GM18873 (cell line): ENCODE data around the gene NPPC.
"Not testable (repeated sequence)": the region's sequence is repeated elsewhere in the genome, so short reads cannot be mapped to it uniquely, and the experiment has no call there.

ENCODE experiments used
- ATAC-seq: cut with Tn5 transposase; IDR thresholded peaks from one replicate; pipeline ENCODE4 v1.9.1; 2021; ENCODE audit warnings: mild to moderate bottlenecking, moderate library complexity, moderate number of reproducible peaks; ENCODE audit not compliant: unreplicated experiment, low FRiP score

Gene NPPC

DNA sequence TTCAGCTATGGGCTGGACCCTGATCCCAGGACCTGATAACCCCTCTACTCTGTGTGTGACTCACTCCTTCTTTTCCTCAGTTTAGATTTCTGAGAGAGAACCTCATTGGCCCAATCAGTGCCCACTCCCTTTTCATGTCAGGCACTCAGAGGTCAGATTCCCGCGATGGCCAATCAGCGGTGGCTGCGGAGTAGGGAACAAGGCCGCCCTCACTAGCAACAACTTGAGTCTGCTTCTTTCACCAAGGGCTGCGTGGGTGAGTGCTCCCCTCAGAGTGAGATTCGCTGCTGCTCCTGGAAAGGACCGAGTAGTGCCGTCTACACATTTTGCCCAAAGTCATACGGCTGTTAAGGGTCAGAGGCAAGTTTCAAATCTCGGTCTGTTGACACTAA, 34.7 kb downstream of the NPPC start:
- ATAC-seq, result no peak

DNA sequence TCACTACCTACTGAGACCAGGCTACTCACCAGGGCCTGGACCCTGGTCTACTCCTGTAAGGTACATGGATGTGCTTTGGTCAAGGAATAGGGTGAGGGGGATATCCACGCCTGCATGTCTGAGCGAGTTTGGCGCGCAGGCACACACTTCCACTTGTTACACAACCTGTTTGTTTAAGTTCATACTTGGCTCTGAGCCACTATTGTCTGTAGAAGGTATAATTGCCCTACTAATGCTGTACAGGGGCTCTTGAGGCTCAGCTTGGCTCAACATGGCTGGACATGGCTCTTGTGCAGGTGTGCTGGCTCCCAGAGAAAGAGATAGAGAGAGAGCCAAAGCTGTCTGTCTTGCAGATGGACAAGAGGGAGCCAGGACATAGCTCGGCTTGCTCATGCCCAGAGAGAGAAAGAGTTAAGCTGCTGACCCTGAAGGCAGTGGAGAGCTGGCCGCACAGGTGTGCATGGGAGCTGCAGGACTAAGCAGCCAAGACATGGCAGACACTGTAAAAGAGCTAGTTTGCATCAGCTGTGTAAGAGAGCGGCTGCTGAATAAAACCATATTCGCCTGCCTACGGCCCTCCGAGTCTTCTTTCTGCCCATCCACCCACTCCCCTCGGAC, 35.2 kb downstream of the NPPC start:
- no peak for ATAC-seq

DNA sequence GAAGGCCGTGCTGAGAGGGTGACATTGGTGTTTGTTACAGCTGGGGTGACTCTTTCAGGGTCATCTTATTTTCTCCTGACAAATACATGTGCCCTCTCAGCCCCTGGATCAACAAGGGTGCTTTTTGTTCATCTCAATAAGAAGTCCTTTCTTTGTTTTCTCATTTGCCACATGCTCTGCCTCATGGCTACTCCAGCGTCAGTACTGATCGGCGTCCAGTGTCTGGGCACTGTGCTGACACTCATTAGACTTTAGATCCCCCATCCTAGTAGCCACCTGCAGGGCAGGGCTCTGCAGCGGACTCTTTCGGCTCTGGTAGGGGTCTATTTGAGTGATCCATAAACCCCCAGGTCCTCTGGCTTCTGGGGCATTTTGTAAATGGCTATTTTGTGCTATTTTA, 38.4 kb downstream of the NPPC start:
- no peak for ATAC-seq

DNA sequence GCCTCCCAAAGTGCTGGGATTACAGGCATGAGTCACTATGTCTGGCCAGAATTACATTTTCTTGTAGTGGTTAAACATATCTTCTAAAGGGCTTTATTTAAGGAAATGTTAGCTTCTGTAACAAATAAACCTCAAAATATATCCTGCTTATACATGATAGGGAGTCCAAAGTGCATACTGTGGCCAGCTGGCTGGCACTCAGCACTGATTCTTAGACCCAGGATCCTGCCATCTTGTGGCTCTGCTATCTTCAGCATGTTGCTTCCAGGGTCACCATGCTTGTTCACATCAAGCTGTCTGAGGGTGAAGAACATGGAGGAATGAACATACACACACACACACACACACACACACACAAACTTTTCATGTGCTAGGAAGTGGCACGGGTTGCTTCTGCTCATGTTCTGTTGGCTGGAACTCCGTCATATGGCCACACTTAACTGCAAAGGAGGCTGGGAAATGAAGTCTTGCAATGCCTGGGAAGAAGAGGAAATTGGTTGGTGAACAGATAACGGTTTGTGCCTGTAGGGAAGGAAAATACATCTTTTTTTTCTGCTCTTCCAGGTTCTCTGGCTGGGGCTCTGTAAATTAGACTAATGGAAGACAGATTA, 40.0 kb downstream of the NPPC start:
- ATAC-seq, result no peak

DNA sequence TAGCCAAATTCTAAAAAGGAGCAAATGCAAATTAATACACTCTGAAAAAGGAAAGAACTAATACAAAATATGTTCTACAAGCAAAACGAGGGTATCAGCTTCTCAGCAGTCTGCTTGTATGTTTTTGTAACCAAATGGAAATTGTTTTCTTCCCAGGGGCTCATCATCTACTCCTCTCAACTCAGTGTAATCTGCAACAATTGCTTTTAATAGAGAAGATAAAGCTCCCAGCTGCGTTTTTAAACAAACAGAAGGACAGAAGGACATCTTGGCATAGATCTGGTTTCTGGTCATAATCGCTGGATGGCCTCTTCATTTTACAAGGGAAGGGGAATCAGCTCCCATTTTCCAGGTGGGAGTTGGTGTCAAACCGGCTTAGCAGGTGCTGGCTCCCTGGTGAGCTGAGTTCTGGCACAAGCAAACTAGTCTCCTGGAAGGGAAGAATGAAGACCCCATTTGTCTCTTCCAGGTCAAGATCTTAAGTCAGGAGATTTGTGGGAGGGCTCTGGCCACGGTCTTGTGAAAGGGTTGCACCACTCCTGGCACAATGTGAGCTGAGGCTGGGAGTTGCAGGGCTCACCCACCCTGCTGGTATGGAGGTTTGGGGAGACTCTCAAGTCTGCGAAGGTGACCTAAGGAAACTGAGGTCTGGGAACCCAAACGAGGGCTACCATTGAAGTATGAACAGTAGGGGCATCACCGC, 41.6 kb downstream of the NPPC start:
- no peak for ATAC-seq

DNA sequence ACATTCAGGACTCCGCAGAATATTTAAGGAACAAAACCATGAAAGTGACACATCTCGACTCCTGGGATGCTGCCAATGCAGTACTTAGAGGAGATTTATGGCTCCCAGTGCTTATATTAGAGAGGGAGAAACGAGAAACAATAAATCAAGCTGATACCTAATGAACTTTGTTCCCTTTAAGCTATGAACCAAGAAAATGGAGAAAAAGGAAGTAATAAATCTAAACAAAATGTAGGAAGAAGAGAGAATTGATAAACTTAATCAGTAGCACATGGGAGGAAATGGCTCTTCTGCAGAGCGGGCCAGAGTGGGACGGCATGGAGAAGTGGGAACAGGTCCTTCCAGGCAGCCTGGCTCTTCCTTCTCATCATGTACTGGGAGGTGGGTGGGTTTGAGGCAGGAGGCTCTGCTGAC, 42.7 kb downstream of the NPPC start:
- no peak for ATAC-seq

DNA sequence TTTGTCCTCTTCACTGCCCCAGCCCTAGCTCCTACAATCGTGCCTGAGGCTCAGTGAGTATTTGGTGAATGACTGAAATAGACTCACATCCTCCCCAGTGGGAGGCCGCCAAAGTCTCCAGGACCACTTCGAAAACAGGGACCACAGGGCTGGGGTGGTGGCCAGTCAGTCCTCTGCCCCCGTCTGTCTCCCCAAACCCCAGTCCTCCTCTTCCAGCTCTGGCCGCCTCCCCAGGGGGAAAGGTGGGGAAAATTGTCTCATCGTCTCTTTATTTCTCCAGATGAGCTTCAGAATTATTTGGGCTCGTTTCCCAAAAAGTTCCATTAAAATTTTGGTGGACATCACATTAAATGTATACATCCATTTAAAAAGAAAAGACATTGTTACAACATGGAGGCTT, 43.5 kb downstream of the NPPC start:
- ATAC-seq, result no peak

DNA sequence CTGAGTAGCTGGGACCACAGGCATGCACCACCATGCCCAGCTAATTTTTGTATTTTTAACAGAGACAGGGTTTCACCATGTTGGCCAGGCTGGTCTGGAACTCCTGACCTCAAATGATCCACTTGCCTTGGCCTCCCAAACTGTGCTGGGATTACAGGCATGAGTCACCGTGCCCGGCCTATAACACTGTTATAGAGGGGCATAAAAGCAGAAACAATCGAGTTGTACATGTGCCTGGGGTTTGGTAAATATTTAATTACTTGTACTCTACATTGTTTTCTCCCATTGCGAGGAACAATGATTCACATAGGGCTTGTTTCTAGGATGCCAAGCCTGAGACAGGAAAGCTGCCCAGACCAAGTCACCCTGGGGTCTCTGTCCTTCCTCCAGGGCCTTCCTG, 45.8 kb downstream of the NPPC start:
- not testable (repeated sequence) for ATAC-seq

DNA sequence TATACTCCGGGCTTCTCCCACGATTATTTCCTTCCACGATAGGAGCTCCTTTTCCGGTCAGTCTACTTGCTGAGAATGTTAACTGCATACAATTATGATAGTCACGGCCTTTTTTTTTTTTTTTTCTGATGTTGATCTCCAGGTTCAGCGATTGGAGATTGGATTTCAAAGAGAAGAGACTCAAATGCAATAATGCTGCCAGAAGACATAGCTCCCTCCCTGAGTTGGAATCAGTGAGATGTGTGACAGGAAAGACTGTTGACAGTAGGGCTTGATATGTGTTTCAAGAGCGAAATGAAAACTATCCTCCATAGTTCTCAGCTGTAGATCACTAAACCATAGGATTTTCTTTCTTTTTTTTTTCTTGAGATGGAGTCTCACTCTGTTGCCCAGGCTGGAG, 47.0 kb downstream of the NPPC start:
- no peak for ATAC-seq

DNA sequence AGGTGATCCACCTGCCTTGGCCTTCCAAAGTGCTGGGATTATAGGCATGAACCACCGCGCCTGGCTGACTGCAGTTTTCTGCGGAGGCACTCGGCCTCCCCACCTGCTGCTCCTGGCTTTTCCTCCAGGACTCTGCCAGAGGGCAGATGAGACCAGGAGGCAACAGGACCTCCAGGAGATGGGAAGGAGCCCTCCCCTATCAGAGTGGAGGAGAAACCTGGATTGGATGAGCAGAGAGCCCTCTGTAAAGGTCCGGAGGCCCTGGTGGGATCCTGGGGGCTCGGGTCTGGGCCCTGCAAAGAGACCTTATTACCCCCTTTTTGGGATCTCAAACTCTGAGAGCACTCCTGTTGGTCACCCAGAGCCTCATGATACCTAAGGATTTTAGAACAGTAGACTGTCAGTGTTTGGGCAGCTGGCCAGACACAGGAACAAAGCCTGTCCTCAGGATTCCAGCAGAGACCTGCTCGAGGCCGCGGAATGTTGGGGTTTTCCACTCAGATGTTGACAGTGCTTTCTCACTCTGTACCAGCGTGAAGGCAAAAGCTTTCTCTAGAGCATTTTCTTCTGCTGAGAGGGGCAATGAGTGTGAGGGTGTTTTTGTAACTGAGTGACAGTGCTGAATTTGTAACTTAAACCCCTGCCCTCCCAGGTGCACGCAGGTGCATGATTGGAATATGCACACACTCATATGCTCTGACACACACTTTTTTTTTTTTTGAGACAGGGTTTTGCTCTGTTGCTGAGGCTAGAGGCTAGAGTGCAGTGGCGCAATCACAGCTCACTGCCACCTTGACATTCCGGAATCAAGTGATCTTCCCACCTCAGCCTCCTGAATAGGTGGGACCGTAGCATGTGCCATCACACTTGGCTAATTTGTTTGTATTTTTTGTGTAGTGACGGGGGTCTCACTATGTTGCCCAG, 48.4 kb downstream of the NPPC start:
- no peak for ATAC-seq

DNA sequence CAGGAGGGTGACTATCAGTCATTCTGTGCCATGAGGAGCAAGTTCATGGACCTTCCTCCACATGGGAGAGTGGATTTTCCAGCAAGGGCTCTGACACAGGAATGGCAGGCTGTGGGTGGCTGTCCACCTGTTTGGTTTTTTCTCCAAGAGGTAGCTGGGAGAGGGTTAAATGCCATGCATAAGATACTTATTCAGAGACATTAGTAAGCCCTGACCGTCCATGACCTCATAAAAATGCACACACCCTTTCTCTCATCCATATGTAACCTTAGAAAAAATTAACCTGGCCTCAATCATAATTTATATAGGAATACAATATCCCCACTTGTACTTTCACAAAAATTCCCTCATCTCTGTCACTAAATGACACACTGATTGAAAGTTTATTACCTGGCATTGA, 51.3 kb downstream of the NPPC start:
- ATAC-seq, result no peak
